Neuron (in vitro differentiated cells): ENCODE results near the gene TMBIM6.
"Not testable (repeated sequence)": the region's sequence is repeated elsewhere in the genome, so short reads cannot be mapped to it uniquely, and the experiment has no call there.

Source experiments
- H2AFZ ChIP-seq: one replicate; pipeline ENCODE4 v1.6.1; 2013; ENCODE audit warnings: low read depth, mild to moderate bottlenecking, inconsistent platforms, low read length, moderate library complexity
- H3K27me3 ChIP-seq: one replicate; pipeline ENCODE4 v1.6.1; 2013; ENCODE audit warnings: low read length; ENCODE audit not compliant: insufficient read depth
- H3K36me3 ChIP-seq: one replicate; pipeline ENCODE4 v1.6.1; 2013; ENCODE audit warnings: low read length; ENCODE audit not compliant: insufficient read depth
- H3K4me1 ChIP-seq: one replicate; pipeline ENCODE4 v1.6.1; 2013; ENCODE audit warnings: low read length; ENCODE audit not compliant: insufficient read depth
- H3K4me3 ChIP-seq: 2 replicates; pipeline ENCODE4 v1.5.1; 2013; ENCODE audit warnings: mild to moderate bottlenecking, low read length, moderate library complexity
- H3K9me3 ChIP-seq: one replicate; pipeline ENCODE4 v1.6.1; 2013; ENCODE audit warnings: low read length

Gene TMBIM6

DNA sequence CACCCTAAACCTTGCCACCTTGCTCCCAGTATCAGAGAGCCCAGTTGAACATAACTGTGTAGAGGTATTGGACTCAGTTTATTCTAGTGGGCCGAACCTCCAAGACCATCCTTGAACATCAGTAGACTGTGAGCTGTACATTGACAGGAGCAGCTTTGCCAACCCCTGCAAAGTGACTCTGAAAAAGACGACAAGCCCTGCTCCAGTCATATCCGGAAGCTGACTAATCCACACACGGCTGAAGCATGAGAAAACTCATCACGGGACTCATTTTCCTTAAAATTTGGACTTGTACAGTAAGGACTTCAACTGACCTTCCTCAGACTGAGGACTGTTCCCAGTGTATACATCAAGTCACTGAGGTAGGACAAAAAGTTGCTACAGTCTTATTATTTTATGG lies 2.6 kb upstream of the TMBIM6 start:
- H3K36me3 ChIP-seq, H3K4me3 ChIP-seq: not testable (repeated sequence)
- H3K4me1 ChIP-seq: peaks cover 12% of the 10 kb centered on the region

DNA sequence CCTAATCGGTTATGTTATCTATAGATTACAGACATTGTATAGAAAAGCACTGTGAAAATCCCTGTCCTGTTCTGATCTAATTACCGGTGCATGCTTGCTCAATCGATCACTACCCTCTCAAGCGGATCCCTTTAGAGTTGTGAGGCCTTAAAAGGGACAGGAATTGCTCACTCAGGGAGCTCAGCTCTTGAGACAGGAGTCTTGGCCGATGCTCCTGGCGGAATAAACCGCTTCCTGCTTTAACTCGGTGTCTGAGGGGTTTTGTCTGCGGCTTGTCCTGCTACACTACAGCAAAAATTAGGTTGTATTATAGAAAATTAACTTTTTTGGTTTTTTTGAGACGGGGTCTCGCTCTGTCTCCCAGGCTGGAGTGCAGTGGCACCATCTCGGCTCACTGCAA lies 1.1 kb upstream of the TMBIM6 start:
- not testable (repeated sequence) for H3K27me3 ChIP-seq, H2AFZ ChIP-seq, H3K9me3 ChIP-seq, H3K4me3 ChIP-seq, H3K36me3 ChIP-seq
- peaks cover 14% of the 10 kb centered on the region for H3K4me1 ChIP-seq

More for the DNA sequence above, 2.6 kb upstream of the TMBIM6 start:
- H3K9me3 ChIP-seq, H2AFZ ChIP-seq, H3K27me3 ChIP-seq: not testable (repeated sequence)

DNA sequence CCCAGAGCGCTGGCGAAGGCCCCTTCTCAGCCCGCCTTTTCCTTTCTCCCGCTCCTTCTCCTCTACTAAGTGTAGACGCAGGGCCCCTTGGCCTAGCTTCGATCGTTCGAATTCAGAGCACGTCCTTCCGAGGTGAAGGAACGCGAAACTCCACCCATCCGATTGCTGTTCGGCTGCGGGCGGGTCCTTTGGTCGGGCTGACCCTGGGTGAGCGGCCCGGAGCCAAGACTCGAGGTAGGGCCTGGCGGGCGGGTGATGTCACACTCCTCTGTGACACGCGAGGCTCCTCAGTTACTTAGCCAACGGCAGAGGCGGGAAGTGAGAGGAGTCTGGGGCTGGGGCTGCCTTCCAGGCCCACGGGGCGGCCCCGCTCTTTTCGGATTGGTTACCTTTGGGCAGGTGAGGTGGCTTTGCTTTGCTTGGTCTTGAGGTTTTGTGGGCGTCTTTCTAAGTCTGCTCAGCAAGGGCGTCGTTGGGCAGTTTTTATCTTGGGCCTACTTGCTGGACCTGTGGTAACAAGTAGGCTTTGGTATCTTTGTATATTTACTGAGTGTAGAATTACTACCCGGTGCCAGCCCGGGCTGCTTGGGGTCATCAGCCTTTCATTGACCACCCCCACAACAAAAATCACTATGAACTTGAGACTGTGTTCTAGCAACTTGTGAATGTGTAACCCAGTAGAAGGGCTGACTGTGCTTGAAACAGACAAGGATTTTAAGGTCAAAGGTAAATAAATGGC lies 694 bp downstream of the TMBIM6 start:
- peaks cover 8% of the 10 kb centered on the region for H3K36me3 ChIP-seq
- no peak overlapping the region for H2AFZ ChIP-seq
- H3K27me3 ChIP-seq: no peaks in the 10 kb centered on the region
- peak overlapping the region; percentile 72 for H3K4me3 ChIP-seq
- peaks cover 14% of the 10 kb centered on the region for H3K4me1 ChIP-seq
- no peaks in the 10 kb centered on the region for H3K9me3 ChIP-seq

DNA sequence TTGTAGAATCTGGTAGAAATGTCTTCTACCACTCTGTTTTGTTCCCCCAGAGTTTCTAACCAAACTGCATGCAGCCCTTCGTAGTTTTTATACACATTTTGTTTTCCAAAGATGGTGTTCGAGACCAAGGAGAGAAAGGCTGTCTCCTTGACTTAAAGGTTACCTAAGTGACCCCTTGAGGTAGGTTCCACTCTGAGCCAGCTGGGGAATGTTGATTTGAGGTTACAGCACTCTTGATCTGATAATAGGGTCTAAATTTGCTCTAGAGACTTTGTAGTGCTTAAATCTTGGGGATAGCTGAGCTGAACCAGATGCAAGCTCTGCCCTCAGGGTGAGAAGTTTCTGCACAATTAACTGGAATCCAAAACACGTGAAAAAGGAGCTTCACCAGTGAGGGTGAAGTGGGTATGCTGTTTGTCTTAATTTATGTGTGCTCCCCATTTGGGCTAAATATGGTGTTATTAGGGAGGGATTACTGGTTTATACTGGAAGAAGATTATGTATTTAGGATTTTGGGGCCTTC lies 3.1 kb downstream of the TMBIM6 start:
- no peak overlapping the region for H2AFZ ChIP-seq
- H3K9me3 ChIP-seq: no peaks in the 10 kb centered on the region
- peaks cover 14% of the 10 kb centered on the region for H3K4me1 ChIP-seq
- H3K36me3 ChIP-seq: peaks cover 12% of the 10 kb centered on the region
- H3K4me3 ChIP-seq: no peak overlapping the region
- H3K27me3 ChIP-seq: no peaks in the 10 kb centered on the region

DNA sequence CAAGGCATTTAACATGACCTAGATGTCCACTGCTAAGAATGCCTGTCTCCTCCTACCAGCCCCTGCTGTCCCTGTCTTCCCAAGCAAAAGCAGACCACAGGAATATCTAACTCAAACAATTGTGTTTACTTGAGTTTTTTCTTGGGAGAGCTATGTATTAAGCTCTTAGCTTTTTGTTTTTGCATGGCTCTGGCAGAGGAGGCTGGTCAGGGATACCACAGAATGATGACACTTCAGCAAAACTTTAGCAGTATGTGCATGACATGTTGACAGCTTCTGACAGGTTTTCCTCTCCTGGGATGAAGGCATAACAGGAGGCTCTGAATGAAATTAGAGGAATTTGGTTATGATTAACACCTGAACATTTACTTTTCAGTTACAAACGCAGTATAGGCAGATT lies 6.9 kb downstream of the TMBIM6 start:
- peaks cover 6% of the 10 kb centered on the region for H3K4me1 ChIP-seq
- no peak overlapping the region for H2AFZ ChIP-seq
- H3K36me3 ChIP-seq: peaks cover 26% of the 10 kb centered on the region
- H3K9me3 ChIP-seq: no peaks in the 10 kb centered on the region
- H3K27me3 ChIP-seq: no peaks in the 10 kb centered on the region
- H3K4me3 ChIP-seq: no peak overlapping the region

DNA sequence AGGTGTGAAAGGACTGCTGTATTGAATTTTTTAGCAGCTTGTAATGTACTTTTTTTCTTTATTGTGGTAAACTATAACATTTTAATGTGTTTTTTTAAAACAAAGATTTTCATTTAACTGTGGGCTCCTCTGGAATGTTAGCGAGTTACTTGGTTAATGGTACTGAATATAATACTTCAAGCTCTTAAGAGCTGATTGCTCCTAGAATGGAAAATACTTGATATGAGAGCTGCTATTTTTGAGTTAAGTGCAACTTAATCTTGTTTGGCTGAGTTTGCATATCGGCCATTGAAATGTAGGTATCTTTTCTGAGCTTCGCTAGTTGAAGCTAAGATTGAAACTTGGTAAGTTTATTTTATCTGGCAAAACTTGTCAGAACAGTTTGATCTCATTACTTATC lies 7.4 kb downstream of the TMBIM6 start:
- Histone ChIP-seq H3K4me3 (no peak overlapping the region), H3K27me3 (no peaks in the 10 kb centered on the region), H3K9me3 (no peaks in the 10 kb centered on the region), H2AFZ (no peak overlapping the region), H3K4me1 (peaks cover under 1% of the 10 kb centered on the region), H3K36me3 (peaks cover 29% of the 10 kb centered on the region)

DNA sequence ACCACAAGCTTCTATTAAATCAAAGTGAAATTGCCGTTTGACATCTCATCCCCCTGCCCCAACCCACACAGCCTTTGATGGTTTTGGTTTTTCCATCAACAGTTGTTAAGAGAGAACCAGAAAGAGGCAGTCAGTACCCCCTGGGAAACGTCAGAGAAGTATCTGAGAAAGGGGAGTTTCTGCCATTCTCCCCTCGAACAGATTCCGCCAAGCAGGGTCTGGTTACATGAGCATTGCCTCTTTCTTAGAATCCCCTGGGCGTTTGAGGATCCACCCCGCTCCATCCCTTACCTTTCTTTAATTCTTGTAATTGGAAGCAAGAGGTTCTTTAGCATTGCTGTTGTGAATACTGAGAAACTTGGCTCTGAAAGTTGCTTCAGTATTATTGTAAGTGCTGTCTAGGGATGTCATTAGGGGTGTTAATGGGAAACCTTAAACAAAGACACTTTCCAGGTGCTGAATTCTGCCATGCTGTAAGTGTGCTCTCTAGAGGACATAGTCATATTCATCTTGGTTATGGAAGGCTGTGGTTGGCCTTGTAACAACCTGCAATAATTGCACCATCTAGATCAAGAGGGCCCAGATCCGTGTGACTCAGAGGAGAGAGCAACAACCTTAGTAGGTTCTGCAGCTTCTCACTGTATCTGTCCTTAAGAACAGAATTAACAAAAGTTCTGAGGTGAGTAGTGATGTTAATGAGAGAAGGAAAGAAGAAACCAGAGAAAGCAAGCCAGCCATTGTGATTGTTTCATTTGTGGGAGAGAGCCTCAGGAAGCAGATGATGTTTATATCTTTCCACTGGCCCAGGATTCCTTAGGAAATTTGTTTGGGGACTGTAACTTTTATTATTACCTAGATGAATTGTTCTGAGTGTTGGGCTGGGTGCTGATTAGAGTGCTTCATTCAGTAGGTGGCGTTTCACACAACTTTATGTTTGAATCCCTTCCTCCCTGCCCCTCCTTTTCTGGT lies 9.0 kb downstream of the TMBIM6 start:
- H3K4me1 ChIP-seq: no peaks in the 10 kb centered on the region
- no peak overlapping the region for H3K4me3 ChIP-seq
- H3K36me3 ChIP-seq: peaks cover 37% of the 10 kb centered on the region
- no peaks in the 10 kb centered on the region for H3K27me3 ChIP-seq
- H3K9me3 ChIP-seq: no peaks in the 10 kb centered on the region
- H2AFZ ChIP-seq: no peak overlapping the region

DNA sequence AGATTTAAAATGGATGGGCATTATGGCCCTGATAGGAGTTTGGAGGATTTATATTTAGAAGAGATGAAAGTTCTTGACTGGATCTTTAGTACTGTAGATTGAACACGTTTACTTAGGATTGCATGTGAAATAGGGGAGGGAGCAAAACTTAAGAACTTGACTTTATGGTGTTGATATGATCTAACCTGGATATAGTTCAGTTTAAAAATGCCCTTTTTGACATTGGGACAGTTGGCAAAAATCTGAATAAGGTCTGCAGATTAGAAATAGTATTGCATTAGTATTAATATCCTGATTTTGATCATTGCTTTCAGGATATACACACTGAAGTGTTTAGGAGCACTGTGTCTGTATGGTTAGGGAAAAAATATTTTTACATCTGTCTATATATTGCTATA lies 9.6 kb downstream of the TMBIM6 start:
- no peaks in the 10 kb centered on the region for H3K9me3 ChIP-seq
- H3K27me3 ChIP-seq: no peaks in the 10 kb centered on the region
- no peak overlapping the region for H3K4me3 ChIP-seq
- H3K4me1 ChIP-seq: no peaks in the 10 kb centered on the region
- H2AFZ ChIP-seq: no peak overlapping the region
- peaks cover 44% of the 10 kb centered on the region for H3K36me3 ChIP-seq

DNA sequence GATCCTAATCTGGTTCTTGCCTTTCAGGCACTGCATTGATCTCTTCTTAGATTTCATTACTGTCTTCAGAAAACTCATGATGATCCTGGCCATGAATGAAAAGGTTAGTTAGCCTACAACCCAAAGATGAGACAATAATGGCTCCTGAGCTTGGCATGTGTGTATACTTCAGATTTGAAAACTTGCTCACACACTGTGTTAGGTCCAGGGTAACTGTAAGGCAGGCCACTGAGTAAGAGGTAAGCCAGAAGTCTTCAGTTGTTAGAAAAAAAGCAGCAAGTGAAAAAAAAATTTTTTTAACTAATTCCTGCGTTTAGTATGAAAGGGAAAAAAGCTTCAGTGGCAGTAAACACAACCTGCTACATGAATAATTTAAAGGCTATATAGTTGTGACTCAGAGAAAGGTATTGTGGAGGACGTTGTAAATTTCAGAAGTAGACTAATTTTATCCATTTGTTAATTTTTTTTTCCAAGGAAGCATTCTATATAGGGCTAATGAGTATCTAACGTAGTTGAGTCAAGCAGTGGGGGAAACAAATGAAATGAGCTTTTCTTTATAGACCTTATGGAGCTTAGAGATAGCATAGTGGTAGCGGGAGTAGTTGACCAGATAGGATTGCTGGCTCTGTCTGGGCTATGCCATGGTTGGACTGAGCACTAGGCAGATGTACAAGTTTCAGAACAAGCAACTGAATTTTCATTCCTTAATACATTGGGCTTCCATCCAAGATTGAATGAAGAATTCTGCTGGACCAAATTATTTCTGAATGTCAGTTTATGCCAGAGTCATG lies 20.5 kb downstream of the TMBIM6 start:
- Histone ChIP-seq H2AFZ (no peak overlapping the region), H3K4me1 (no peaks in the 10 kb centered on the region), H3K36me3 (peaks cover 79% of the 10 kb centered on the region), H3K4me3 (no peak overlapping the region), H3K27me3 (no peaks in the 10 kb centered on the region), H3K9me3 (no peaks in the 10 kb centered on the region)

DNA sequence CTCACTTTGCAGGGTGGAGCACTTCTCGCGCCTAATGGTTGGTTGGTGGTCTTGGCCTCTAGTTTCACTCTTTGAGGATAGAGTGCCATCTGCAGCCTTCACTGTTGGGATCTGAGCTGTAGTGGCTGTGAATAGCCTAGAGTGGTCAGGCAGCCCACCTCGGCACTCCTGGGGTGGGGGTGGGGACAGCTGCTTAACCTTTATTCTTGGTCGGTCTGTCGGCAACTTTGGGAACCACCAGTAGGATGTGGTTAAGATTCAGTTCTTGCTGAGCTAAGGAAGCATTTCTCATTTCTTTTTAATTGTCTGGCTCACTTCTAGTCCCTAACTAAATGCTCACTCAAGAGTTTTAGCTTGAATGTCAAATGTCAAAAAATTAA lies 21.1 kb downstream of the TMBIM6 start:
- Histone ChIP-seq H3K4me3 (no peak overlapping the region), H3K4me1 (no peaks in the 10 kb centered on the region), H3K9me3 (no peaks in the 10 kb centered on the region), H3K27me3 (no peaks in the 10 kb centered on the region), H3K36me3 (peaks cover 73% of the 10 kb centered on the region), H2AFZ (no peak overlapping the region)

DNA sequence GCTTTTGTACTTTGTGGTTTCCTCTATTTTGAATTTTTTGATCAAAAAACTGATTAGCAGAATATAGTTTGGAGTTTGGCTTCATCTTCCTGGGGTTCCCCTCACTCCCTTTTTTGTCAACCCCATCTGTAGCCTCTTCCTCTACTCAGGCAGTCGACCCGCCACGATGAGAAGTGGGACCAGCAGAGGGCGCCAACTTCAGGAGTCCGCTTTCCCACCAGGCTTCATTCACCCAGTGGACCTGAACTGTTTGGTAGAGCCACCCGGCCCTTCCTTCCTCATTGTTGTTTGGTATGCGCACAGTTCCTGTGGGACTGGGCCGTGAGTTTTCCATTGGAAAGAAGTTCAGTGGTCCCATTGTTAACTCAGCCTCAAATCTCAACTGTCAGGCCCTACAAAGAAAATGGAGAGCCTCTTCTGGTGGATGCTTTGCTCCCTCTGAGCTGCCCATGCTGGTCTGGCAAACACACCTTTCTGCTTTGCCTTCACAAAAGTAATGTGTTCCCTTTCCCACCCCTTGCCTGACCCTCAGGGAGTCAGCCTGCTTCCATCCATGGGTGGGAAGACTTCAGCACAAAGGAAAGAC lies 21.7 kb downstream of the TMBIM6 start:
- Histone ChIP-seq H3K27me3 (no peaks in the 10 kb centered on the region), H3K4me3 (no peak overlapping the region), H3K4me1 (no peaks in the 10 kb centered on the region), H3K36me3 (peaks cover 66% of the 10 kb centered on the region), H2AFZ (no peak overlapping the region), H3K9me3 (no peaks in the 10 kb centered on the region)

DNA sequence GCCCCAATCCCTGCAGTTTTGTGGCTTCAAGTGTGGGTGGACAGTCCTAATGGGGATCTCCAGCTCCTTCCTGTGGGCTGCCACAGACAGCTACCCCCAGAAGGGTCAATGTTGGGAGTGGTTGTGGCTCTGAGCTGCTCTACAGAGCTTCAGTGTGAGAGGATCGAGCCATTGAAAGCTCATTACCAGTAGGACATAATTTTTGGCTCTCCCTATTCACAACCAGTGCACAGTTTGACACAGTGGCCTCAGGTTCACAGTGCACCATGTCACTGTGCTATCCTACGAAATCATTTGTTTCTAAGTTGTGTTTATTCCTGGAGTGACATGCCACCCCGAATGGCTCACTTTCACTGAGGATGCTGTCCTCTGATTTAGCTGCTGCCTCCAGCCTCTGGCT lies 22.8 kb downstream of the TMBIM6 start:
- Histone ChIP-seq H2AFZ (no peak overlapping the region), H3K9me3 (no peaks in the 10 kb centered on the region), H3K4me3 (no peak overlapping the region), H3K27me3 (no peaks in the 10 kb centered on the region), H3K36me3 (peaks cover 56% of the 10 kb centered on the region), H3K4me1 (no peaks in the 10 kb centered on the region)
